ENCODE measurements around the gene ADGRV1. TPM values are rescaled to one million over a fixed set of nuclear protein-coding genes. Genes with fewer than 3 reads are reported as not detected.

Gene ADGRV1
- total RNA-seq, 1 experiment from 2014 or later, result not detected

DNA sequence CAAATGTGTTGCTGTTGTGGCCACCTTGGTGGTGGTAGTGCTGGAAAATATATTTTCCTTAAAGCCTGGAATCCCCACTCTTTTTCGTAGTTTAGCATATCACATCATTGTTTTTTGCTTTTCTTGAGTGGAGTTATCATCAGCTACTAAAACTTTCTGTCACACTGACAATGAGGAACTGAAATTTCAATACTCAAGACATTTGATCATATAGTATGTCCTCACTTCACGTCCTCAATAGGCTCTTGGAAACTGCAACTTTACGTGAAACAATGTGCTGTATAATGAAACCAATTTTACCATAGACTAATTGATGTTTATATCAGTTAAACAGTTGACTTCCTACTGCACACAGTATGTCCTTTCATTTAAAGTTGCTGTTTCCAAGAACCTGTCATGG is 265.8 kb downstream of the ADGRV1 start:
- Mint-ChIP-seq H3K4me1 (ENCODE audit: insufficient read depth, unreplicated experiment) (no peaks in the 10 kb centered on the region), H3K4me3 (ENCODE audit: unreplicated experiment) (no peak overlapping the region), H3K36me3 (ENCODE audit: insufficient read depth, unreplicated experiment) (no peaks in the 10 kb centered on the region), H3K9me3 (ENCODE audit: unreplicated experiment) (no peaks in the 10 kb centered on the region), H3K27me3 (ENCODE audit: insufficient read depth, unreplicated experiment) (no peaks in the 10 kb centered on the region), H3K27ac (ENCODE audit: low read depth, unreplicated experiment) (no peak overlapping the region)
- BruUV-seq (replicated peaks), result no TSS peak
- intact Hi-C loops (cut with micrococcal nuclease), result no loop called here
- TF ChIP-seq, protein P1, sequence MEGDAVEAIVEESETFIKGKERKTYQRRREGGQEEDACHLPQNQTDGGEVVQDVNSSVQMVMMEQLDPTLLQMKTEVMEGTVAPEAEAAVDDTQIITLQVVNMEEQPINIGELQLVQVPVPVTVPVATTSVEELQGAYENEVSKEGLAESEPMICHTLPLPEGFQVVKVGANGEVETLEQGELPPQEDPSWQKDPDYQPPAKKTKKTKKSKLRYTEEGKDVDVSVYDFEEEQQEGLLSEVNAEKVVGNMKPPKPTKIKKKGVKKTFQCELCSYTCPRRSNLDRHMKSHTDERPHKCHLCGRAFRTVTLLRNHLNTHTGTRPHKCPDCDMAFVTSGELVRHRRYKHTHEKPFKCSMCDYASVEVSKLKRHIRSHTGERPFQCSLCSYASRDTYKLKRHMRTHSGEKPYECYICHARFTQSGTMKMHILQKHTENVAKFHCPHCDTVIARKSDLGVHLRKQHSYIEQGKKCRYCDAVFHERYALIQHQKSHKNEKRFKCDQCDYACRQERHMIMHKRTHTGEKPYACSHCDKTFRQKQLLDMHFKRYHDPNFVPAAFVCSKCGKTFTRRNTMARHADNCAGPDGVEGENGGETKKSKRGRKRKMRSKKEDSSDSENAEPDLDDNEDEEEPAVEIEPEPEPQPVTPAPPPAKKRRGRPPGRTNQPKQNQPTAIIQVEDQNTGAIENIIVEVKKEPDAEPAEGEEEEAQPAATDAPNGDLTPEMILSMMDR (IDR thresholded peaks at IDR 0.05; ENCODE audit: unreplicated experiment), result no peak
- no peak for DNase-seq (ENCODE audit: unreplicated experiment)
- ChIA-PET POLR2A (no interaction called here), CTCF (interaction anchor here (0.7 kb wide), 2 partner anchors 22 to 46 kb away, joined by 3 read pairs; no protein-coding TSS in a partner anchor)

DNA sequence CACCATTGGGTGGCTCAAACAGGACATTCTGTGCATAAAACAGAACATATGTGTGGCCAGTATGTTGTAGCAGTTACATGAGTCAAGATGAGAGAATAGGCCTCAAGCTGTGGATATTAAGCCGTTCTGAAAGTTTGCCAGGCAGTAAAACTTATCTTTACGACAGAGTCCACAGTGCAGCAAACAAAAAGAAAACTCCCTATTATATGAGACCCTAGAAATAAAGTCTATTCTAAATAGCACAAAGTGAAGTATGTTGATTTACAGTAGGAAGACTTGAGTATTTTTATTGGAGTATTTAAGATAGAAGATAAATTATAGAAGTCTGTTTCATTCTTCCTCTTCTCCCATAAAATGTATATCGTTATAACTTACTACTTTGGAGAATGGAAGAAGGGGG is 271.5 kb downstream of the ADGRV1 start:
- Mint-ChIP-seq H3K27ac (ENCODE audit: low read depth, unreplicated experiment) (no peak overlapping the region), H3K9me3 (ENCODE audit: unreplicated experiment) (peaks cover 6% of the 10 kb centered on the region), H3K4me3 (ENCODE audit: unreplicated experiment) (no peak overlapping the region), H3K27me3 (ENCODE audit: insufficient read depth, unreplicated experiment) (no peaks in the 10 kb centered on the region), H3K4me1 (ENCODE audit: insufficient read depth, unreplicated experiment) (no peaks in the 10 kb centered on the region), H3K36me3 (ENCODE audit: insufficient read depth, unreplicated experiment) (no peaks in the 10 kb centered on the region)
- BruUV-seq (replicated peaks), result no TSS peak
- POLR2A ChIA-PET, result interaction anchor here (0.7 kb wide), 1 partner anchor 61 kb away, joined by 3 read pairs; no protein-coding TSS in a partner anchor
- intact Hi-C loops (cut with micrococcal nuclease), result no loop called here
- DNase-seq (ENCODE audit: unreplicated experiment), result no peak
- CTCF ChIA-PET, result interaction anchor here (1.5 kb wide), 1 partner anchor 32 kb away, joined by 5 read pairs; no protein-coding TSS in a partner anchor
- TF ChIP-seq, protein P1 (IDR thresholded peaks at IDR 0.05; ENCODE audit: unreplicated experiment), result no peak

DNA sequence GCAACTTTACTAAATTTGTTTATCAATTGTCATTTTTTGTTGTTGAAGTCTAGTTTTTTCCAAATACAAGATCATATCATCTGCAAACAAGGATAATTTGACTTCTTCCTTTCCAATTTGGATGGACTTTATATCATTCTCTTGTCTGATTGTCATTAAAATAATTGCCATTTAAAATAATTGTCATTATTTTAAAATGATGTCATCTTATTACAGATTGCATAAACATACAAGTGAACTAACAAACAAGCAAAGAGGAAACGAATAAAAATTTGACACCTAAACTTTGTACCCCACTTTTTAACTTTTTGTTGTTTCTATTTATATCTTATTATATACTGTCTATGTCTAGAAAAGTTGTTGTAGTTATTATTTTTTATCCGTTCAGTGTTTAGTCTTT is 275.2 kb downstream of the ADGRV1 start:
- Mint-ChIP-seq H3K4me1 (ENCODE audit: insufficient read depth, unreplicated experiment) (no peaks in the 10 kb centered on the region), H3K36me3 (ENCODE audit: insufficient read depth, unreplicated experiment) (no peaks in the 10 kb centered on the region), H3K27me3 (ENCODE audit: insufficient read depth, unreplicated experiment) (no peaks in the 10 kb centered on the region), H3K4me3 (ENCODE audit: unreplicated experiment) (no peak overlapping the region), H3K27ac (ENCODE audit: low read depth, unreplicated experiment) (no peak overlapping the region), H3K9me3 (ENCODE audit: unreplicated experiment) (peaks cover 6% of the 10 kb centered on the region)
- TF ChIP-seq, protein P1 (IDR thresholded peaks at IDR 0.05; ENCODE audit: unreplicated experiment), result no peak
- BruUV-seq (replicated peaks), result no TSS peak
- CTCF ChIA-PET, result no interaction called here
- POLR2A ChIA-PET, result no interaction called here
- DNase-seq (ENCODE audit: unreplicated experiment), result no peak
- intact Hi-C loops (cut with micrococcal nuclease), result no loop called here

DNA sequence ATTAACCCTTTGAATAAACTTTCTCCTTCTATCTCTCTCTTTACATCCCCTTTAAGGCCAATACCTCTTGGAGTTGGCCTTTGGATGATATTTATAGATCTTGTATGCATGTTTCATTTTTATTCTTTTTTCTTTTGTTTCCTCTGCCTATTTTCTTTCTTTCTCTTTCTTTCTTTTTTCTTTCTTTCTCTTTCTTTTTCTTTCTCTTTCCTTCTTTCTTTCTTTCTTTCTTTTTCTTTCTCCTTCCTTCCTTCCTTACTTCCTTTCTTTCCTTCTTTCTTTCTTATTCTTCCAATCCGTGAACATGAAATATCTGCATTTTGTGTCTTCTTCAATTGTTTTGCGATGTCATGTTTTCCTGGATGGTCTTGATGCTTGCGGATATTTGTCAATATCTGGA is 276.1 kb downstream of the ADGRV1 start:
- TF ChIP-seq, protein P1 (IDR thresholded peaks at IDR 0.05; ENCODE audit: unreplicated experiment), result no peak
- H3K27ac Mint-ChIP-seq (ENCODE audit: low read depth, unreplicated experiment), result no peak overlapping the region
- BruUV-seq (replicated peaks), result no TSS peak

More for the DNA sequence above, 276.1 kb downstream of the ADGRV1 start:
- H3K36me3 Mint-ChIP-seq (ENCODE audit: insufficient read depth, unreplicated experiment), result no peaks in the 10 kb centered on the region
- H3K4me3 Mint-ChIP-seq (ENCODE audit: unreplicated experiment), result no peak overlapping the region
- CTCF ChIA-PET, result no interaction called here
- H3K27me3 Mint-ChIP-seq (ENCODE audit: insufficient read depth, unreplicated experiment), result no peaks in the 10 kb centered on the region
- no peaks in the 10 kb centered on the region for H3K4me1 Mint-ChIP-seq (ENCODE audit: insufficient read depth, unreplicated experiment)
- POLR2A ChIA-PET, result no interaction called here
- no peak for DNase-seq (ENCODE audit: unreplicated experiment)
- intact Hi-C loops (cut with micrococcal nuclease), result no loop called here
- H3K9me3 Mint-ChIP-seq (ENCODE audit: unreplicated experiment), result peaks cover 6% of the 10 kb centered on the region
